ENCODE measurements around the gene SPINDOC.
A peak's percentile ranks its signal among the peaks of the same experiment; 100 is the strongest.
"Not testable (repeated sequence)": the region's sequence is repeated elsewhere in the genome, so short reads cannot be mapped to it uniquely, and the experiment has no call there.

The SPINDOC gene

GRCh38 chr11:63813035-63813562 lies at the start of gene SPINDOC:
SPINDOC (plus strand) TSS chr11:63813456; CDS start chr11:63813687, 231 bp downstream.
- peak; percentile 69 to 98 (median 82) for DNase-seq
- intact Hi-C loops (cut with DNase I): loop anchor here (2.0 to 5.0 kb wide), 2 partner anchors 44 to 131 kb away; partner anchors contain the start of genes RTN3 and ZFTA

DNA sequence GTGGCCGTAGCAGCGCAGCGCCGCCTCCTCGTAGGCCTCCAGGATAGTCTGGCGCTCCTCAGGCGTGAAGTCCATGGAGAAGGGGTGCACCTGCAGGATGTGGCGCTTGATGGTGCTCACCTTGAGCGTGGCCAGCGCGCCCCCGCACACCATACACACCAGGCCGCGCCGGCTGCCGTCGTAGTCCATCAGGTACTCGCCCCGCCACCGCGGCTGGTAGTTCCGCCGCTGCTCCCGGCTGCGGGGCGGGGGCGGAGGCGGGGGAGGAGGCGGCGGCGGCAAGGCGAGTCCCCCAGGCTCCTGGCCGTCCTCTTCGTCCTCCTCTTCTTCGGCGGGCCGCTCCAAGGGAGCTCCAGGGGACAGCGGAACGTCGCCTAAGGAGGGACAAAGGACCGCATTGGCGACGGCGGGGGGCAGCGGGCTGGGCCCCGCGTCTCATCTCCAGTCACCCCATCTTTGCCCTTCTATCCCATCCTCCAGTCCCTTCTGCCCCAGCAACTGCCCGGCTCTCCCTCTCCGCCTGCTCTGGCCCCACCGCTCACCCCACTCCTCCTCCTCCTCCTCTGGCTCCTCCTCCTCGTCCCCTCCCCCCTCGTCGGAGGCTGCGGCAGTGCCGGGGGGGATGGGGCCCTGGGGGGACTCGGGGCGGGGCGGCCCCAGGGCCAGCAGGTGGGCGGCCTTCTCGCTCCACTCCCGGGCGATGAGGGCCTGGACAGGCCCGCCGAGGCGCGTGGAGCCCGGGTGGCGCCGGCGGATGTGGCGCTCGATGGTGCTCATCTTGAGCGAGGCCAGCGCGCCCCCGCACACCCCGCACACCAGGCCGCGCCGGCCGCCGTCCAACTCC lies 49.5 kb upstream of the SPINDOC start:
- DNase-seq: peak in 5 of 10 donors; percentile 15 to 88 (median 77)
- intact Hi-C loops (cut with DNase I): loop anchor here (5.0 kb wide), 1 partner anchor 81 kb away; the partner anchor contains the start of gene RTN3

DNA sequence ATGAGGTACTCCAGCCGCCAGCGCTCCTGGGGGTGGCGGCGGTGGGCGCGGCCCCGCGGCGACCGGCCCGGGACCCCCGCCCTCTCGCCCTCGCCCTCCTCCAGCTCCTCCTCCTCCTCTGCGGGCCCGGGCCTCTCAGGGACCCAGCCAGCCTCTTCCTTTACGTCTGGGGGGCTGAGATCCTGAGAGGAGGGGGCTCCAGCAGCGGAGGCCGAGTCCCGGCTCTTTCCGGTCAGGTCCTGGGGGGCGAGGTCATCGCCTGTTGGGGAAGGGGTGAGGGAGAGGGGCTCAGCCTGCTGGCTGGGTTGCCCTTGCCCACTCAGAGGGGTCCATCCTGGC lies 48.9 kb upstream of the SPINDOC start:
- DNase-seq: no peak
- intact Hi-C loops (cut with DNase I): loop anchor here (5.0 kb wide), 1 partner anchor 82 kb away; the partner anchor contains the start of gene RTN3

DNA sequence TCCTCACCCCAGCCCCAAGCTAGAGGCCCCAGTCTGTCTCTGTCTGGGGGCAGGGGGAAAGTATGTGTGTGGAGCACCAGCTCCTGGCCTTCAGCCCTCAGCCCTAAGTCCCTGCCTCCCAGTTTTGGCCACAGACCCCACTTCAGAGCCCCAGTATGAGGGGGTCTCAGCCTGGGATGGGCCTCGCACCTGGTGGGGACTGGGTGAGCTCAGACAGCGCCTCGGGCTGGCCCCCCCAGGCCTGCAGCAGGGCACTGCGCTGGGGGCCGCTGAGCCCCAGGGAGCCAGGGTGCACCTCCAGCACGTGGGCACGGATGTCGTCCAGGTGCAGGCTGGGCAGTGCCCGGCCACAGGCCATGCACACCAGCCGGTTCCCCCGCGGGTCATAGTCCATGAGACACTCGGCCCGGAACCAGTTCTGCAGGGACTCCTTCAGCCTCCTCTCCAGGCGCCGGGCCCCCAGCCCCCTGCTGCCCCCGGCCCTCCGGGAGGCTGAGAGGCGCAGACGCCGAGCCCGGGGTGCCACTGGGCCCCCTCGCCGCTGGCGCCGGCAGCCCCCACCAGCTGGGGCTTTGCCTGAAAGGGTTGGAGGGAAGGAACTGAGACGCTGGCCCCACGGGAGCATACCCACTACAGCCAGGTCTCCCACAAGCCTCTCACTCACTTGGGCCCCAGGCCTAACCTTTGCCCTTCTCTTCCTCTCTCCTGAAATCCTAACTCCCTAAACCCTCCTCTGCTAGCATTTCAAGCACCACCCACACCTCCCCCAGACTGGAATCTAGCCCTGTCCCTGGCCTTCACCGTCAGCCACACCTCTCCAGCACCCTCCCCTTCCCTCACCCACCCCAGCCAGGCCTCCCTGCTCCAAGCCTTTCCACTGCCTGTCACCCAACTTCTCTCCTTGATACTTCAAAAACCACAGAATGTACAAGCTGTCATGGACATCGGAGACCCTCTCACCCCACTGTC lies 48.3 kb upstream of the SPINDOC start:
- DNase-seq: peak in 1 of 10 donors; percentile 73
- intact Hi-C loops (cut with DNase I): loop anchor here (5.0 kb wide), 1 partner anchor 83 kb away; the partner anchor contains the start of gene RTN3

DNA sequence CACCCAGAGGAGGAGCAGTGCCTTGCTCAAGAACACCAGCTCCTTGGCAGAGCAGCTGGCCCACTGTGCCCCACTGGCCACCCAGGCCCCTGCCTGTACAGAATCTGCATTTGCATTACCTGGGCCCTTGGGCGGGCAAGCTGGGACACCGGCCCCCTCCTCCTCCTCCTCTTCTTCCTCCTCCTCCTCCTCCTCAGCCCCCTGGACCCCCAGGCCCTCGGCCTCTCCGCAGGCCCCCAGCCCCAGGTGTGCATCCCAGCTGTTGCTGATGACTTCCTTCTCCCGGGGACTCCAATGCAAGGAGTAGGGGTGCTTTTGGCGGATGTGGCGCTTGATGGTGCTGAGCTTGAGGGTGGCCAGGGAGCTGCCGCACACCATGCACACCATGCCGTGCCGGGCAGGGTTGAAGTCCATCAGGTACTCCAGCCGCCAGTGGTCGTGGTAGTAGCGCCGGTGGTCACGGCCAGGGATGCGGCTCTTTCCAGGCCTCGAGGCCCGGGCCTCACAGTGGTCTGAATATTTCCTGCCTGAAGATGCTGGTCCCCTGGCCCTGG lies 47.5 kb upstream of the SPINDOC start:
- intact Hi-C loops (cut with DNase I): no loop called here
- DNase-seq: peak in 2 of 10 donors; percentile 73 to 85

- DNase-seq: peak in 1 of 10 donors; percentile 13
- intact Hi-C loops (cut with DNase I): no loop called here
These were observed 46.6 kb upstream of the SPINDOC start for GRCh38 chr11:63766531-63767235.

DNA sequence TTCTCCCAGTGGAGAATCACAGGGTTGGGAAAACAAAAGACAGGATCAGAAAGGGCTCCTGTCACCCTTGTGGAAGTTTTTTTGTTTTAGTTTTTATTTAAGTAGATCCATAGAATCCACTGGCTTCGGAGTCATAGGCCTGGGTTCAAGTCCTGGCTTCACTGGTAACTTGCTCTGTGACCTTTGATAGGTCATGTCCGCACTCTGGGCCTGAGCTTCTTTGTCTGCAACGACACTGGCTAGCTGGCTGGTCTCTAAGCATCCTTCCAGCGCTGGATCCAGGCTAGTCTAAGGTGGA lies 46.0 kb upstream of the SPINDOC start:
- intact Hi-C loops (cut with DNase I): no loop called here
- DNase-seq: no peak

- intact Hi-C loops (cut with DNase I): loop anchor here (1.0 to 2.0 kb wide), 2 partner anchors 45 to 178 kb away; partner anchors contain the start of gene SPINDOC
- peak in 8 of 10 donors; percentile 29 to 89 (median 62) for DNase-seq
These were observed 45.6 kb upstream of the SPINDOC start for GRCh38 chr11:63767565-63768236.

DNA sequence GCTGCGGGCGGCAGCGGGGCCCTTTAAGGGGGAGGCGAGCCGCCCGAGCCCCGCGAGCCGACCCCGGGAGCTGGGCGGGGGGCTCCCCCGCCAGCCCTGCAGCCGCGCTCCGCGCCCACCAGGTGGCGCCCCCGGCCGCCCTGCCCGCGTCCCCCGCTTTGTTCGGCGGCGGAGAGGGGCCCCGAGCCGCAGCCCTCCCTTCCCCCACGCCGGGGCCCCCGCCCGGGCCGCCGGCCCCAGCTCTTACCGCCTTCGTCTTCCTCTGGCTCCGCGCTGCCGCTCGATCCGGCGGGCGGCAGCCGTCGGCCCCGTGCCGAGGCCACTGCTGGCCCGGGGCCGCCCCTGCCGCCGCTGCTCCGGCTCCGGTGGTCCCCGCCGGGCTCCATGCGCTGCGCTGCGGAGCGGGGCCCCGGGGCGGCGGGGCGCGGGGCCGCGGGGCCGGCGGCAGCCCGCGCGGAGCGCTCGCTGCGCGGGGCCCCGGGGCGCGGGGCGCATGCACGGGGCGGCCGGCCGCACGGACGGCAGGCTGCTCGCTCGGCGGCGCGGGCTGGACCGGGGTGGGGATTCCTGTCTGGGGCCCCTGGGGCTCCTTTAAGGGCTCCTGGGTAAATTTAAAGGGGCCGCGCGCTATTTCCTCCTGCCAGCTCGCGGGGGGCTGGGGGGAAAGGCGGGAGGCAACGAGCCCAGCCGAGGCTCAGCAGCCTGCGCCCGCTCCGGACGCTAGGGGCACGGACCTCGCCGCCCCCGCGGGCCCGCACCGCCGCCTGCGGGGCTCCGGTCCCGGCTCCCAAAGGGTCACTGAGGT lies 44.8 kb upstream of the SPINDOC start, which contains the start of gene ZFTA:
Gene ZFTA, minus strand, starts transcription at position 539 of the 805 bp plus-strand sequence. Its CDS starts 153 bp downstream, at position 386.
- intact Hi-C loops (cut with DNase I): loop anchor here (1.0 to 2.0 kb wide), 2 partner anchors 44 to 177 kb away; partner anchors contain the start of gene SPINDOC
- DNase-seq: peak; percentile 29 to 92 (median 63)

DNA sequence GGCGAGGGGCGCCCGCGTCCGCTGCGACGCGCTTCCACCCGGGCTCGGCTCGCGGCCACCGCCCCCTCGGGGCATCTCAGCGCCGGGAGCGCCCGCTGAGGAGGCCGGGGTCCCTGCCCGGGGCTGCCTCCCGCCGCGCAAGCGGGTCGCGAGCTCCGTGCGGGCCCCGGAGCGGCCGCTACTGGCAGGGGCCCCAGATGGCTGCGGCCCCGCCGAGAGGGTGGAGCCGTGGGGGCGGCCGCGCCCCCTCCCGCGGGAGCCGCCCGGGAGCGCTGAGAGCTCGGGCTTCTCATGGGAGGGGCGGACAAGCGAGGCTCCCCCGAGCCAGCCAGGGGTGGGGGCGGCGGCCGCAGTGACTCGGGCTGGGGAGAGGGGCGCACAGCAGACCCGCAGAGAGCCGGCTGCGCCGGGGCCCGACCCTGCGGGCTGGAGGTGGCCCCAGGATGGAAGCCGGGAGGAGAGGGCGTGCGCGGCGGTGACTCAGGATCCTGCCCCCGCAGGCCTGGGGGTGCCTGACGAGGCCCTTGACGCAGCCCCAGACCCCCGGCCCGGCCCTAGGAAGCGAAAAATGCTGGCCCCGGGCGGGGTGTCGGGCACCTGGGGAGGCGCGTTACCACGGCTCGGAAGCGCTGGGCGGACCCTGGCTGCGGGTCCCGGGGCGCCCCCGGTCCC lies 44.1 kb upstream of the SPINDOC start:
- intact Hi-C loops (cut with DNase I): loop anchor here (2.0 kb wide), 1 partner anchor 44 kb away; the partner anchor contains the start of gene SPINDOC
- peak in 5 of 10 donors; percentile 21 to 89 (median 76) for DNase-seq

DNA sequence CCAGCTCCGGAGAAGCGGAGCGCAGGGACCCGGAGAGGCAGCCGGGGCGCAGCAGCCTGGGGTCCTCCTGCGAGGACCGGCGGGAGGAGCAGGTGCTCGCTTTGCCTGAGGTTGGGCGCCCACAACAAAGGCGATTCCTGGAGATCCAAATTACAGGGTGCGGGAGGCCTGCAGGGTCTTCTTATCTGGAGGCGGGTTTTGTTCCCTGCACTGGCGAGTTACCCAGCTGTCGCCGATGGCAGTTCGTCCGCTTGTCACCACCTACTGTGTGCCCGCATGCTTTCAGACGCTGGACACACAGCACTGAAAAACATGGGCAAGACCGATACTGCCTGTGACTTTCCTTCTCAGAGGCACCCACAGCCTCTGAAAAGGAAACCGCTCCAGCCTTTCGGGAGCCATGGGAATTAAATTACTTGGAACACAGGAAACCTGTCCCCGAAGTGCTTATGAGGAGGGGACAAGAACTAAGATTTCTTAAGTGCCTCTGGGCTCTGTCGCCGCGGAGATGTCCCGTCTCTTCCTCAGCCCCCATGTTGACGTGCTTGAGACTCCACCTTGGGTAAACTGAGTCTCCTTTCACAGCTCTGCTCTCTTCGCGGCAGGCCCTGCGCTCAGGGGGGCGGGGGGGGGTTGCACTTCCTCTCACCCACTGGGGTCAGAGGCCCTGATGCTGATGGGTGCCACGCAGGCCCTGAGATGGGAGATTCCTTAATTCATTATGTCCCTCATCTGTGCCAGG lies 43.4 kb upstream of the SPINDOC start:
- intact Hi-C loops (cut with DNase I): loop anchor here (2.0 kb wide), 1 partner anchor 43 kb away; the partner anchor contains the start of gene SPINDOC
- DNase-seq: peak in 6 of 10 donors; percentile 13 to 89 (median 55)

- intact Hi-C loops (cut with DNase I): no loop called here
- peak in 1 of 10 donors; percentile 12 for DNase-seq
These were observed 42.5 kb upstream of the SPINDOC start for GRCh38 chr11:63770763-63771162.

DNA sequence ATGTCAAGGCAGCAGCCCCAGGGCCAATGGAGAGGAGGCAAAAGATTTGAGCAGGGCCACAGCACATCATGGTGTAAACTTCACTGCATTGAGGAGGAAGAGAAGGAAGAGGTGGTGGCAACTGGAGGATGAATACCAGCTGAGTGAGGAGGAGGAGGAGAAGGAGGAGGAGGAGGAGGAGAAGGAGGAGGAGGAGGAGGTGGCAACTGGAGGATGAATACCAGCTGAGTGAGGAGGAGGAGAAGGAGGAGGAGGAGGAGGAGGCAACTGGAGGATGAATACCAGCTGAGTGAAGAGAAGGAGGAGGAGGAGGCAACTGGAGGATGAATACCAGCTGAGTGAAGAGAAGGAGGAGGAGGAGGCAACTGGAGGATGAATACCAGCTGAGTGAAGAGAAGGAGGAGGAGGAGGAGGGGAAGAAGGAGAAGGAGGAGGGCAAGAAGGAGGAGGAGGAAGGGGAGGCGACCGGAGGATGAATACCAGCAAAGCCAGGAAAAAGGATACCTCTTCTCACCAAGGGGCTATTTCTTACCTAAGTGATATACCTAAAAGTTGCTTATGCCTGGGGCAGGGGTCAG lies 41.4 kb upstream of the SPINDOC start:
- DNase-seq: peak in 1 of 10 donors; percentile 25
- intact Hi-C loops (cut with DNase I): not testable (repeated sequence)

- intact Hi-C loops (cut with DNase I): no loop called here
These were observed 38.1 kb upstream of the SPINDOC start for GRCh38 chr11:63775191-63775590.

DNA sequence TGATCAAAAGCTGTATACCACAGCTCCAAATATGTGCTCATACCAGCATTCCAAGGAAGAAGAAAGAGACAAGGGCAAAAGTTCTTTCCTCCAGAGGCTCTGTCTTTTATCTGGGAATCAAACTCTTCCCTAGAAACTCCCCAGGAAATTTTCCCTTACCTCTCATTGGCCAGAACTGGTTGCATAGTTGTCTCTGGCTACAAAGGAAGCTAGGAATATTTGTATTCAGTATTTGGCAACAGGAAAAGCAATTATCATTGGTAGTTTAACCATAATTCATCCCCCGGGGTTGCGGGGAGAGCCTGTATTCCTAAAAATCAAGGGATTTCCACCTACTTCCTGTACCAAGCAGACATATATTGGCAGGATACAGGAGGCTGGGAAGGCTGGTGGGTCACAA lies 34.2 kb upstream of the SPINDOC start:
- intact Hi-C loops (cut with DNase I): no loop called here
- DNase-seq: no peak

More at GRCh38 chr11:63775191-63775590, 38.1 kb upstream of the SPINDOC start:
- DNase-seq: no peak

DNA sequence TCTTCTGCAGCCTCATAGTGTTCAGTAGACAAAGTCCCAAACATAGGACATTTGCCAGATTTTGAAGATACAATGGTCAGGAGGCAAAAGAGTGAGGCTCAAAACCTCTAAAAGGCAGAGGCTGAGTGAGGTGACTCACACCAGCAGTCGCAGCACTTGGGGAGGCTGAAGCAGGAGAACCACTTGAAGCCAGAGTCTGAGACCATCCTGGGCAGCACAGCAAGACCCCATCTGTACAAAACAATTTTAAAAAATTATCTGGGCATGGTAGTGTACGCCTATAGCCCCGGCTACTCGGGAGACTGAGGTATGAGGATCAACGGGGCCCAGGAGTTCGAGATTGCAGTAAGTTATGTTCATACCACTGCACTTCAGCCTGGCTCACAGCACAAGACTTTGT lies 30.5 kb upstream of the SPINDOC start:
- intact Hi-C loops (cut with DNase I): no loop called here
- no peak for DNase-seq
